Motor neuron (in vitro differentiated cells): ENCODE results near the gene KCNJ15. TPM values are rescaled to one million over a fixed set of nuclear protein-coding genes. Genes with fewer than 3 reads are reported as not detected.

Experiments
- ATAC-seq, 8 experiments: fragments of 200-7000 bp; cut with Tn5 transposase; replicated peaks in 6 of 8; 2 replicates each; pipeline ENCODE4 v1.8.0; 2021; ENCODE audit warnings: mild to moderate bottlenecking in 8 of 8, moderate library complexity in 8 of 8
- H3K27ac ChIP-seq, 2 donors: fragments of 250-450 bp; sonication (Bioruptor Pico); 2 replicates each; pipeline ENCODE4 v1.9.0; 2021; ENCODE audit warnings: antibody characterized with exemption in 2 of 2, mild to moderate bottlenecking in 2 of 2, moderate library complexity in 1 of 2
- H3K4me1 ChIP-seq, 2 donors: fragments of 250-450 bp; sonication (Bioruptor Pico); replicated peaks in 1 of 2; 2 replicates each; pipeline ENCODE4 v1.6.1; 2021; ENCODE audit warnings: antibody characterized with exemption in 2 of 2, mild to moderate bottlenecking in 2 of 2, moderate library complexity in 1 of 2
- H3K4me3 ChIP-seq, 5 donors: fragments of 250-450 bp; sonication (Bioruptor Pico); 2 replicates each; pipeline ENCODE4 v1.9.0; 2021; ENCODE audit warnings: antibody characterized with exemption in 5 of 5, mild to moderate bottlenecking in 5 of 5, moderate library complexity in 4 of 5
- WGBS, 10 experiments: fragments of 450-650 bp; shearing (Covaris generic); methylation state at CpG; one replicate each; pipeline ENCODE4 v1.0.0; 2022; 5-methylcytosine and 5-hydroxymethylcytosine counted together
- in situ Hi-C, 9 experiments: fragments of 400-800 bp; cut with MboI; loops; one replicate each; pipeline ENCODE4 v1.15.0; 2021; ENCODE audit warnings: low sequenced_read_pairs in 9 of 9, low pct_unique_long_range_greater_than_20kb in 2 of 9; ENCODE audit not compliant: unreplicated experiment in 9 of 9
- total RNA-seq, 8 experiments: library from RNA; unstranded; fragments of 300-600 nt; gene quantifications; 2 replicates each; pipeline versions ENCODE4 v1.2.3 to v1.2.4, GENCODE V29; 2022

KCNJ15 gene
- total RNA-seq, 8 experiments from 2014 or later, result 0.14 to 1.6 (median 0.34) TPM; not detected in 2

GRCh38 chr21:38280867-38281266, 24.1 kb downstream of the KCNJ15 start:
- peak in 3 of 8 experiments; percentile 14 to 91 (median 26) for ATAC-seq
- no peak overlapping the region for H3K4me3 ChIP-seq
- in situ Hi-C loops, result no loop called here

GRCh38 chr21:38282921-38283320, 26.1 kb downstream of the KCNJ15 start:
- ATAC-seq, result peak in 1 of 8 experiments; percentile 17
- Histone ChIP-seq H3K4me3 (no peak overlapping the region), H3K27ac (no peak overlapping the region), H3K4me1 (no peaks in the 10 kb centered on the region)
- in situ Hi-C loops, result no loop called here
- 87 to 100% (median 100%) methylated on average over 1 to 3 of the region's 3 CpGs; no CpG with 5 or more reads in 3 of the 10 experiments for WGBS, 10 experiments

More at GRCh38 chr21:38280867-38281266, 24.1 kb downstream of the KCNJ15 start:
- Histone ChIP-seq H3K27ac (no peak overlapping the region), H3K4me1 (no peaks in the 10 kb centered on the region)
- 0 to 48% (median 29%) methylated on average over 1 to 6 of the region's 6 CpGs; no CpG with 5 or more reads in 1 of the 10 experiments for WGBS, 10 experiments

- H3K27ac ChIP-seq, result no peak overlapping the region
- H3K4me3 ChIP-seq, result no peak overlapping the region
- H3K4me1 ChIP-seq, result no peaks in the 10 kb centered on the region
- in situ Hi-C loops, result no loop called here
- peak in 1 of 8 experiments; percentile 25 for ATAC-seq
- 67 to 100% (median 89%) methylated on average over 1 to 6 of the region's 6 CpGs; no CpG with 5 or more reads in 1 of the 10 experiments for WGBS, 10 experiments
These were observed 27.4 kb downstream of the KCNJ15 start for GRCh38 chr21:38284216-38284615.

- peak in 1 of 8 experiments; percentile 75 for ATAC-seq
- Histone ChIP-seq H3K4me3 (no peak overlapping the region), H3K27ac (no peak overlapping the region), H3K4me1 (no peaks in the 10 kb centered on the region)
- 0 to 100% (median 71%) methylated on average over 1 to 3 of the region's 3 CpGs for WGBS, 10 experiments
- in situ Hi-C loops, result no loop called here
These were observed 30.1 kb downstream of the KCNJ15 start for GRCh38 chr21:38286739-38287471.

- 0 to 100% (median 70%) methylated on average over 1 of the region's 1 CpG; no CpG with 5 or more reads in 5 of the 10 experiments for WGBS, 10 experiments
- H3K4me3 ChIP-seq, result no peak overlapping the region
- H3K27ac ChIP-seq, result no peak overlapping the region
- no peak for ATAC-seq
- H3K4me1 ChIP-seq, result no peaks in the 10 kb centered on the region
- in situ Hi-C loops, result no loop called here
These were observed 30.7 kb downstream of the KCNJ15 start for GRCh38 chr21:38287476-38287875.

GRCh38 chr21:38289705-38290485, 33.1 kb downstream of the KCNJ15 start:
- WGBS, 10 experiments, result 5 to 86% (median 71%) methylated on average over 5 to 11 of the region's 14 CpGs
- in situ Hi-C loops, result no loop called here
- Histone ChIP-seq H3K4me3 (no peak overlapping the region), H3K4me1 (no peaks in the 10 kb centered on the region), H3K27ac (no peak overlapping the region)
- peak in 3 of 8 experiments; percentile 82 to 99 (median 98) for ATAC-seq

GRCh38 chr21:38290809-38291208, 34.0 kb downstream of the KCNJ15 start:
- Histone ChIP-seq H3K27ac (no peak overlapping the region), H3K4me1 (no peaks in the 10 kb centered on the region), H3K4me3 (no peak overlapping the region)
- in situ Hi-C loops, result no loop called here
- ATAC-seq, result no peak
- WGBS, 10 experiments, result 17 to 75% (median 45%) methylated on average over 1 to 3 of the region's 3 CpGs; no CpG with 5 or more reads in 6 of the 10 experiments

- WGBS, 10 experiments, result 50 to 100% (median 86%) methylated on average over 1 to 5 of the region's 5 CpGs
- Histone ChIP-seq H3K27ac (no peak overlapping the region), H3K4me1 (no peaks in the 10 kb centered on the region), H3K4me3 (no peak overlapping the region)
- ATAC-seq, result no peak
- in situ Hi-C loops, result no loop called here
These were observed 35.1 kb downstream of the KCNJ15 start for GRCh38 chr21:38291874-38292273.

- 20 to 100% (median 94%) methylated on average over 1 to 4 of the region's 5 CpGs; no CpG with 5 or more reads in 4 of the 10 experiments for WGBS, 10 experiments
- no peak for ATAC-seq
- in situ Hi-C loops, result no loop called here
- no peak overlapping the region for H3K27ac ChIP-seq
- H3K4me3 ChIP-seq, result no peak overlapping the region
- peaks cover 0 to 4% of the 10 kb centered on the region in 2 donors for H3K4me1 ChIP-seq
These were observed 36.3 kb downstream of the KCNJ15 start for GRCh38 chr21:38293113-38293512.

- 60 to 100% (median 85%) methylated on average over 2 to 4 of the region's 5 CpGs; no CpG with 5 or more reads in 2 of the 10 experiments for WGBS, 10 experiments
- Histone ChIP-seq H3K4me1 (peaks cover 0 to 4% of the 10 kb centered on the region in 2 donors), H3K4me3 (no peak overlapping the region), H3K27ac (no peak overlapping the region)
- no peak for ATAC-seq
- in situ Hi-C loops, result no loop called here
These were observed 37.0 kb downstream of the KCNJ15 start for GRCh38 chr21:38293765-38294164.

GRCh38 chr21:38294609-38295008, 37.8 kb downstream of the KCNJ15 start:
- Histone ChIP-seq H3K4me1 (peaks cover 0 to 4% of the 10 kb centered on the region in 2 donors), H3K4me3 (no peak overlapping the region), H3K27ac (no peak overlapping the region)
- 67 to 100% (median 93%) methylated on average over 1 to 2 of the region's 2 CpGs; no CpG with 5 or more reads in 3 of the 10 experiments for WGBS, 10 experiments
- in situ Hi-C loops, result no loop called here
- no peak for ATAC-seq

GRCh38 chr21:38295997-38296764, 39.4 kb downstream of the KCNJ15 start:
- H3K27ac ChIP-seq, result no peak overlapping the region
- in situ Hi-C loops, result no loop called here
- ATAC-seq, result peak in 3 of 8 experiments; percentile 42 to 90 (median 78)
- 27 to 98% (median 70%) methylated on average over 1 to 8 of the region's 8 CpGs; no CpG with 5 or more reads in 1 of the 10 experiments for WGBS, 10 experiments
- no peak overlapping the region for H3K4me3 ChIP-seq
- peaks cover 0 to 4% of the 10 kb centered on the region in 2 donors for H3K4me1 ChIP-seq
